ENCODE results near the gene SUPT6H.

Gene SUPT6H

DNA sequence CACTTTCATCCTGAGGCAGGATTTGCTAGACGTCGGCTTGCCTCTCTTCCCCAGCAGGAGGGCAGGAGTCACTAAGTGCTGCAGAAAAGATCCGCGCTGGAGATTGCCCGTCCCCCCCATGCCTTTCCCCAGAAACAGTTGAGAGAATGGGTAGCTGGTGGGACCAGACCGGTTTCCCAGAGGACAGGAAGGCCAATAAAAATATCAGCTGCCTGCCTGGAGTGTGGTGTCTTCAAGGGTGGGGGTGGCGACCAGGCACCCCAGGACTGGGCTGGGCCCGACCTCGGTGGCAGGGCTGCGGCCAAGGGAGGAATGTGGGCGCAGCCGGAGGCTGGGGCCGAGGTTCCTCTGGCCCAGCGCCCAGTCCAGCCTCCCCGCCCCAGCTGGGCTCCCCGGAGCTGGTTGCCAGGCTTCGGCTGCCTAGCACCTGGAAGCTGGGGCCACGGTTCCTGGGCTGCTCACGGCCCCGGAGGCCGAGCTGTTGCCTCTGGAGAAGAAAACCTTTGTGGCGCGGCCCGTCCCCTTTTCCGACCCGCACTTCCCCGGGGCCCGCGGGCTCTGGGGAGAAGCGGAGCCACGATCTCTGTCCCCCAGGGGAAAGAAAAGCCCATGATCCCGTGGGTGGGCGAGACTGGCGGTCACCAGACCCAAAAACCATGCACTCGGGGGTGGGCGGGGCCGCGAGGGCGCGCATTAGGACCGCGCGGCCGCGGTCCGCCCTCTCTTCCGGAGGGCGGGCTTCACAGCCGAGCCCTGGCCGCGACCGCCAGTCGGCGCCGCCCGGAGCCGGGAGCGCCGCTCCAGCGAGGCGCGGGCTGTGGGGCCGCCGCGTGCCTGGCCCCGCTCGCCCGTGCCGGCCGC is 81.5 kb downstream of the SUPT6H start, which contains the start of gene TRAF4 (continued):
- TF ChIP-seq, protein P1, sequence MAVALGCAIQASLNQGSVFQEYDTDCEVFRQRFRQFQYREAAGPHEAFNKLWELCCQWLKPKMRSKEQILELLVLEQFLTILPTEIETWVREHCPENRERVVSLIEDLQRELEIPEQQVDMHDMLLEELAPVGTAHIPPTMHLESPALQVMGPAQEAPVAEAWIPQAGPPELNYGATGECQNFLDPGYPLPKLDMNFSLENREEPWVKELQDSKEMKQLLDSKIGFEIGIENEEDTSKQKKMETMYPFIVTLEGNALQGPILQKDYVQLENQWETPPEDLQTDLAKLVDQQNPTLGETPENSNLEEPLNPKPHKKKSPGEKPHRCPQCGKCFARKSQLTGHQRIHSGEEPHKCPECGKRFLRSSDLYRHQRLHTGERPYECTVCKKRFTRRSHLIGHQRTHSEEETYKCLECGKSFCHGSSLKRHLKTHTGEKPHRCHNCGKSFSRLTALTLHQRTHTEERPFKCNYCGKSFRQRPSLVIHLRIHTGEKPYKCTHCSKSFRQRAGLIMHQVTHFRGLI (tag by site-specific recombination; IDR thresholded peaks at IDR 0.05) = peak; percentile 78
- TF ChIP-seq GLI4 (tag by site-specific recombination; IDR thresholded peaks at IDR 0.05) = no peak
- no peak for TF ChIP-seq ZNF175 (tag by site-specific recombination; IDR thresholded peaks at IDR 0.05)
- no peak for TF ChIP-seq ZNF654 (tag by site-specific recombination; IDR thresholded peaks at IDR 0.05; ENCODE audit: low read depth)
- TF ChIP-seq MZF1 (tag by site-specific recombination; IDR thresholded peaks at IDR 0.05; ENCODE audit: borderline replicate concordance) = peak; percentile 73
- TF ChIP-seq, protein P2, sequence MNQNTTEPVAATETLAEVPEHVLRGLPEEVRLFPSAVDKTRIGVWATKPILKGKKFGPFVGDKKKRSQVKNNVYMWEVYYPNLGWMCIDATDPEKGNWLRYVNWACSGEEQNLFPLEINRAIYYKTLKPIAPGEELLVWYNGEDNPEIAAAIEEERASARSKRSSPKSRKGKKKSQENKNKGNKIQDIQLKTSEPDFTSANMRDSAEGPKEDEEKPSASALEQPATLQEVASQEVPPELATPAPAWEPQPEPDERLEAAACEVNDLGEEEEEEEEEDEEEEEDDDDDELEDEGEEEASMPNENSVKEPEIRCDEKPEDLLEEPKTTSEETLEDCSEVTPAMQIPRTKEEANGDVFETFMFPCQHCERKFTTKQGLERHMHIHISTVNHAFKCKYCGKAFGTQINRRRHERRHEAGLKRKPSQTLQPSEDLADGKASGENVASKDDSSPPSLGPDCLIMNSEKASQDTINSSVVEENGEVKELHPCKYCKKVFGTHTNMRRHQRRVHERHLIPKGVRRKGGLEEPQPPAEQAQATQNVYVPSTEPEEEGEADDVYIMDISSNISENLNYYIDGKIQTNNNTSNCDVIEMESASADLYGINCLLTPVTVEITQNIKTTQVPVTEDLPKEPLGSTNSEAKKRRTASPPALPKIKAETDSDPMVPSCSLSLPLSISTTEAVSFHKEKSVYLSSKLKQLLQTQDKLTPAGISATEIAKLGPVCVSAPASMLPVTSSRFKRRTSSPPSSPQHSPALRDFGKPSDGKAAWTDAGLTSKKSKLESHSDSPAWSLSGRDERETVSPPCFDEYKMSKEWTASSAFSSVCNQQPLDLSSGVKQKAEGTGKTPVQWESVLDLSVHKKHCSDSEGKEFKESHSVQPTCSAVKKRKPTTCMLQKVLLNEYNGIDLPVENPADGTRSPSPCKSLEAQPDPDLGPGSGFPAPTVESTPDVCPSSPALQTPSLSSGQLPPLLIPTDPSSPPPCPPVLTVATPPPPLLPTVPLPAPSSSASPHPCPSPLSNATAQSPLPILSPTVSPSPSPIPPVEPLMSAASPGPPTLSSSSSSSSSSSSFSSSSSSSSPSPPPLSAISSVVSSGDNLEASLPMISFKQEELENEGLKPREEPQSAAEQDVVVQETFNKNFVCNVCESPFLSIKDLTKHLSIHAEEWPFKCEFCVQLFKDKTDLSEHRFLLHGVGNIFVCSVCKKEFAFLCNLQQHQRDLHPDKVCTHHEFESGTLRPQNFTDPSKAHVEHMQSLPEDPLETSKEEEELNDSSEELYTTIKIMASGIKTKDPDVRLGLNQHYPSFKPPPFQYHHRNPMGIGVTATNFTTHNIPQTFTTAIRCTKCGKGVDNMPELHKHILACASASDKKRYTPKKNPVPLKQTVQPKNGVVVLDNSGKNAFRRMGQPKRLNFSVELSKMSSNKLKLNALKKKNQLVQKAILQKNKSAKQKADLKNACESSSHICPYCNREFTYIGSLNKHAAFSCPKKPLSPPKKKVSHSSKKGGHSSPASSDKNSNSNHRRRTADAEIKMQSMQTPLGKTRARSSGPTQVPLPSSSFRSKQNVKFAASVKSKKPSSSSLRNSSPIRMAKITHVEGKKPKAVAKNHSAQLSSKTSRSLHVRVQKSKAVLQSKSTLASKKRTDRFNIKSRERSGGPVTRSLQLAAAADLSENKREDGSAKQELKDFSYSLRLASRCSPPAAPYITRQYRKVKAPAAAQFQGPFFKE (tag by site-specific recombination; IDR thresholded peaks at IDR 0.05; ENCODE audit: borderline replicate concordance) = no peak
- no peak for TF ChIP-seq ZNF530 (tag by site-specific recombination; IDR thresholded peaks at IDR 0.05; ENCODE audit: low read depth)
- TF ChIP-seq, protein P3, sequence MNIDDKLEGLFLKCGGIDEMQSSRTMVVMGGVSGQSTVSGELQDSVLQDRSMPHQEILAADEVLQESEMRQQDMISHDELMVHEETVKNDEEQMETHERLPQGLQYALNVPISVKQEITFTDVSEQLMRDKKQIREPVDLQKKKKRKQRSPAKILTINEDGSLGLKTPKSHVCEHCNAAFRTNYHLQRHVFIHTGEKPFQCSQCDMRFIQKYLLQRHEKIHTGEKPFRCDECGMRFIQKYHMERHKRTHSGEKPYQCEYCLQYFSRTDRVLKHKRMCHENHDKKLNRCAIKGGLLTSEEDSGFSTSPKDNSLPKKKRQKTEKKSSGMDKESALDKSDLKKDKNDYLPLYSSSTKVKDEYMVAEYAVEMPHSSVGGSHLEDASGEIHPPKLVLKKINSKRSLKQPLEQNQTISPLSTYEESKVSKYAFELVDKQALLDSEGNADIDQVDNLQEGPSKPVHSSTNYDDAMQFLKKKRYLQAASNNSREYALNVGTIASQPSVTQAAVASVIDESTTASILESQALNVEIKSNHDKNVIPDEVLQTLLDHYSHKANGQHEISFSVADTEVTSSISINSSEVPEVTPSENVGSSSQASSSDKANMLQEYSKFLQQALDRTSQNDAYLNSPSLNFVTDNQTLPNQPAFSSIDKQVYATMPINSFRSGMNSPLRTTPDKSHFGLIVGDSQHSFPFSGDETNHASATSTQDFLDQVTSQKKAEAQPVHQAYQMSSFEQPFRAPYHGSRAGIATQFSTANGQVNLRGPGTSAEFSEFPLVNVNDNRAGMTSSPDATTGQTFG (tag by site-specific recombination; IDR thresholded peaks at IDR 0.05; ENCODE audit: borderline replicate concordance) = no peak; the same call in 1 of the 2 replicates
- TF ChIP-seq GLIS1 (tag by site-specific recombination; IDR thresholded peaks at IDR 0.05) = peak; percentile 94
- no peak for TF ChIP-seq ZNF707 (tag by site-specific recombination; IDR thresholded peaks at IDR 0.05)
- TF ChIP-seq GFI1B (tag by site-specific recombination; IDR thresholded peaks at IDR 0.05) = no peak
- TF ChIP-seq KLF9 (tag by site-specific recombination; IDR thresholded peaks at IDR 0.05; ENCODE audit: low read depth) = peak; percentile 99
- TF ChIP-seq, protein P4, sequence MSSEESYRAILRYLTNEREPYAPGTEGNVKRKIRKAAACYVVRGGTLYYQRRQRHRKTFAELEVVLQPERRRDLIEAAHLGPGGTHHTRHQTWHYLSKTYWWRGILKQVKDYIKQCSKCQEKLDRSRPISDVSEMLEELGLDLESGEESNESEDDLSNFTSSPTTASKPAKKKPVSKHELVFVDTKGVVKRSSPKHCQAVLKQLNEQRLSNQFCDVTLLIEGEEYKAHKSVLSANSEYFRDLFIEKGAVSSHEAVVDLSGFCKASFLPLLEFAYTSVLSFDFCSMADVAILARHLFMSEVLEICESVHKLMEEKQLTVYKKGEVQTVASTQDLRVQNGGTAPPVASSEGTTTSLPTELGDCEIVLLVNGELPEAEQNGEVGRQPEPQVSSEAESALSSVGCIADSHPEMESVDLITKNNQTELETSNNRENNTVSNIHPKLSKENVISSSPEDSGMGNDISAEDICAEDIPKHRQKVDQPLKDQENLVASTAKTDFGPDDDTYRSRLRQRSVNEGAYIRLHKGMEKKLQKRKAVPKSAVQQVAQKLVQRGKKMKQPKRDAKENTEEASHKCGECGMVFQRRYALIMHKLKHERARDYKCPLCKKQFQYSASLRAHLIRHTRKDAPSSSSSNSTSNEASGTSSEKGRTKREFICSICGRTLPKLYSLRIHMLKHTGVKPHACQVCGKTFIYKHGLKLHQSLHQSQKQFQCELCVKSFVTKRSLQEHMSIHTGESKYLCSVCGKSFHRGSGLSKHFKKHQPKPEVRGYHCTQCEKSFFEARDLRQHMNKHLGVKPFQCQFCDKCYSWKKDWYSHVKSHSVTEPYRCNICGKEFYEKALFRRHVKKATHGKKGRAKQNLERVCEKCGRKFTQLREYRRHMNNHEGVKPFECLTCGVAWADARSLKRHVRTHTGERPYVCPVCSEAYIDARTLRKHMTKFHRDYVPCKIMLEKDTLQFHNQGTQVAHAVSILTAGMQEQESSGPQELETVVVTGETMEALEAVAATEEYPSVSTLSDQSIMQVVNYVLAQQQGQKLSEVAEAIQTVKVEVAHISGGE (tag by site-specific recombination; conservative IDR thresholded peaks at IDR 0.05; ENCODE audit: low read depth) = peak; percentile 45; the same call in 1 of the 2 replicates
- TF ChIP-seq, protein P5, sequence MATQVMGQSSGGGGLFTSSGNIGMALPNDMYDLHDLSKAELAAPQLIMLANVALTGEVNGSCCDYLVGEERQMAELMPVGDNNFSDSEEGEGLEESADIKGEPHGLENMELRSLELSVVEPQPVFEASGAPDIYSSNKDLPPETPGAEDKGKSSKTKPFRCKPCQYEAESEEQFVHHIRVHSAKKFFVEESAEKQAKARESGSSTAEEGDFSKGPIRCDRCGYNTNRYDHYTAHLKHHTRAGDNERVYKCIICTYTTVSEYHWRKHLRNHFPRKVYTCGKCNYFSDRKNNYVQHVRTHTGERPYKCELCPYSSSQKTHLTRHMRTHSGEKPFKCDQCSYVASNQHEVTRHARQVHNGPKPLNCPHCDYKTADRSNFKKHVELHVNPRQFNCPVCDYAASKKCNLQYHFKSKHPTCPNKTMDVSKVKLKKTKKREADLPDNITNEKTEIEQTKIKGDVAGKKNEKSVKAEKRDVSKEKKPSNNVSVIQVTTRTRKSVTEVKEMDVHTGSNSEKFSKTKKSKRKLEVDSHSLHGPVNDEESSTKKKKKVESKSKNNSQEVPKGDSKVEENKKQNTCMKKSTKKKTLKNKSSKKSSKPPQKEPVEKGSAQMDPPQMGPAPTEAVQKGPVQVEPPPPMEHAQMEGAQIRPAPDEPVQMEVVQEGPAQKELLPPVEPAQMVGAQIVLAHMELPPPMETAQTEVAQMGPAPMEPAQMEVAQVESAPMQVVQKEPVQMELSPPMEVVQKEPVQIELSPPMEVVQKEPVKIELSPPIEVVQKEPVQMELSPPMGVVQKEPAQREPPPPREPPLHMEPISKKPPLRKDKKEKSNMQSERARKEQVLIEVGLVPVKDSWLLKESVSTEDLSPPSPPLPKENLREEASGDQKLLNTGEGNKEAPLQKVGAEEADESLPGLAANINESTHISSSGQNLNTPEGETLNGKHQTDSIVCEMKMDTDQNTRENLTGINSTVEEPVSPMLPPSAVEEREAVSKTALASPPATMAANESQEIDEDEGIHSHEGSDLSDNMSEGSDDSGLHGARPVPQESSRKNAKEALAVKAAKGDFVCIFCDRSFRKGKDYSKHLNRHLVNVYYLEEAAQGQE (tag by site-specific recombination; IDR thresholded peaks at IDR 0.05) = no peak; the same call in 1 of the 2 replicates
- TF ChIP-seq HOXA7 (CRISPR knock-in tag; IDR thresholded peaks at IDR 0.05; ENCODE audit: borderline replicate concordance) = no peak
- peak; percentile 60 for TF ChIP-seq ZSCAN30 (tag by site-specific recombination; IDR thresholded peaks at IDR 0.05)
- no peak for TF ChIP-seq SALL2 (tag by site-specific recombination; IDR thresholded peaks at IDR 0.05; ENCODE audit: borderline replicate concordance)
- peak; percentile 96; the same call in 1 of the 2 replicates for TF ChIP-seq ZNF561 (tag by site-specific recombination; IDR thresholded peaks at IDR 0.05; ENCODE audit: borderline replicate concordance)
